GM19035 (cell line): ENCODE measurements around the gene SF3B1.
"Not testable (repeated sequence)": the region's sequence is repeated elsewhere in the genome, so short reads cannot be mapped to it uniquely, and the experiment has no call there.

Source experiments
- ATAC-seq: cut with Tn5 transposase; IDR thresholded peaks from one replicate; pipeline ENCODE4 v1.9.1; 2021; ENCODE audit not compliant: unreplicated experiment

SF3B1 gene

DNA sequence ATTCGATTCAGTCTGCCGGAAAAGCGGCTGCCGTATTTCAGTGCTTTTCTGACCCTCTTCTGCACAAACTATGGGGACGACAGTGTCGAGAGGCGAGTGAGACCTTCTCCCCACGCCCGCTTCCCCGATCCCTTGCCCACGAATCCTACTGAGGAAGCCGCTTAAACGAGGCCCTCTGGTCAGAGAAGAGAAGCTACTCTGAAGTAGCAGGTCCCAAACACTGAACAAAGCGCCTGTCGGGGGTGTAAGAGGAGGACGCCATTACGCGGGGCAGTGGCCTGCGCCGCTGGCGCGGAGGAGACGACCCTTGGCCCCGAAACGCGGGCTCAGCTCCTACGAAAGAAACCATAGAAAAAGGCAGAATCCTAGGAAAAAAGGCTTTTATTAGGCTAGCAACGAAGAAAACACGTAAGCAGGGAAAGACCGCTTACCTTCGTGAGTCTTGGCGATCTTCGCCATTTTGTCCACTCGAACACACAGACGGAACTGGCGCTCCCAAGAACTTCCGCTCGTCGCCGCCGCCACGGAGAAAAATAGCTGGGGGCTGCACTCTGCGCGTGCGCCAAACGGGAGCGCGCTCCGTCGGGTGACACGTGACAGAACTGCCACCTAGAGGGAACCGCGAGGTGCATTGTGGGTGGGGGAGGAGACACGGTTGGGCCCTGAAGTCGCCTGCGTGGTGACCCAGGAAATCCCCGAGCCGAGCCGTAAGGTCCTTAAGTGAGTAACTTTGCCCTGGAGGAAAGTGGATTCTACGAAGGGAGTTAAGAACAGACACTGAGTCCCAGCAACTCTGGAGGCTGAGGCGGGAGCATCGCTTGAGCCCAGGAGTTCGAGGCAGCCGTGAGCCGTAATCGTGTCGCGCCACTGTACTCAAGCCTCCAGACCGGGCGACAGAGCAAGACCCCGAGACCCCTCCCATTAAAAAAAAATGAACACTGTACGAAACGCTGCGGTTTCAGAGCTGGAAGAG lies at the start of gene SF3B1:
SF3B1 (minus strand) TSS at position 488 of the 973 bp plus-strand sequence; CDS start at position 459, 29 bp downstream.
- peak; percentile 91 for ATAC-seq

DNA sequence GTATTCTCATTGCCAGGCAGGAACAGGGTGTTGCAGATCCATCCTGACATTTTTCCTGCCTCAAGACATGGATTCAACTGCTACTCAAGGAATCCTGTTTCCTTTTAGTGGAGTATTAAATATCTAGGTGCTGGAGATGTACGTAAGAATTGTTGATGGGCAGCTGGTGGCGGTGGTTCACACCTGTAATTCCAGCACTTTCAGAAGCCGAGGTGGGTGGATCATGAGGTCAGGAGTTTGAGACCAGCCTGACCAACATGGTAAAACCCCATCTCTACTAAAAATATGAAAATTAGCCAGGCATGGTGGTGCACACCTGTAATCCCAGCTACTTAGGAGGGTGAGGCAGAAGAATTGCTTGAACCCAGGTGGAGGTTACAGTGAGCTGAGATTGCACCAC lies 49.4 kb upstream of the SF3B1 start:
- not testable (repeated sequence) for ATAC-seq

DNA sequence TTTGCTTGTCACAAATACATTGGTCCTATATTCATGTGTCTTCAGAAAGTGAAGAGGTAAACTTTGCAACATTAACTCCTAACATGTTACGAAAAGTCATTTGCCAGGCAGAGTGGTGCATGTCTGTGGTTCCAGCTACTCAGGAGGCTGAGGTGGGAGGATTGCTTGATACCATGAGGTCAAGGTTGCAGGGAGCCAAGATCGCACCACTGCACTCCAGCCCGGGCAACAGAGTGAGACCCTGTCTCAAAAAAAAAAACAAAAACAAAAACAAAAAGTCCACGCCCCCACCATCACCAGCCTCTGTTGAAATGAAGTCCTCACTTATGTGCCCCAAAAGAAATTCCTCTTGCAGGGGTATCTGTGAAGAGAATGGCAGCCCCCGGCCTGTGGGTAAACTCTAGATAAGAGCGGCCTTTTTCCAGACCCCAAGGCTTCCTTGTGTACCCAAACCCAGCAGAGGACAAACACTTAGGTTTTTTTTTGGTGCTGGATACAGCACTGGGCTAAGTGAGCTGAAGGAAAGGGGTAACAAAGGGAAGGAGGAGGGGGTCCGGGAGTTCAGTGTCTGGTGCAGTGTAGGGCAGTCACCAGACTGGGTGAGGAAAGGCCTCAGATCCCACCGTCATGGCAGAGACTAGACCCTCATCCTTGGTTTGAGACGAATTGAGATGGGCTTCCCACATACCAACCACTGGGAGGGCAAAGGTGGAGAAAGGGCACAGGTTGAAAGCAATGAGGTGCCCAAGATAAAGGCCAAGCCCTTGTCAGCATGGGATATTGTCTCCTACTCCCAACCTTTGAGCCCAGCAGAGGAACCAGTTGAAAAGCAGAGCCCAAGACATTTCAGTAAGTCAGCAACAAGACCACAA lies 45.6 kb upstream of the SF3B1 start:
- ATAC-seq = no peak

- no peak for ATAC-seq
These were observed 43.0 kb upstream of the SF3B1 start for GRCh38 chr2:197477797-197478196.

DNA sequence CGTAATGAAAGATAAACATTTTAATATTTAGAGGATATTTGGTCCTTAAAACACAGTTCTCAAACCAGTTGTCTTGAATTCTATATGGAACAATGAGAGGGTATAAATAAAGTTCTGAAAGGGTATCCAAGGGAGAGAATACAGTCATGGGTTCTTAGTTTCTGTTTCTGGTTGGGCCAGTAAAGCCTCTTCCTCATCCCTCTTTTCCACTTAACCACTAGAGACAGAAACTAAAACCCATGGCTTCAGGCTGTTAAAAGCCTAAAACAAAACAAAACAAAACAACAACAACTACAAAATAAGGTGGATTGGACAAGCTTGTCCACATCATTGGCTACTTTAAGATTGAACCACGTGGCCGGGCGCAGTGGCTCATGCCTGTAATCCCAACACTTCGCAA lies 37.3 kb upstream of the SF3B1 start:
- no peak for ATAC-seq

DNA sequence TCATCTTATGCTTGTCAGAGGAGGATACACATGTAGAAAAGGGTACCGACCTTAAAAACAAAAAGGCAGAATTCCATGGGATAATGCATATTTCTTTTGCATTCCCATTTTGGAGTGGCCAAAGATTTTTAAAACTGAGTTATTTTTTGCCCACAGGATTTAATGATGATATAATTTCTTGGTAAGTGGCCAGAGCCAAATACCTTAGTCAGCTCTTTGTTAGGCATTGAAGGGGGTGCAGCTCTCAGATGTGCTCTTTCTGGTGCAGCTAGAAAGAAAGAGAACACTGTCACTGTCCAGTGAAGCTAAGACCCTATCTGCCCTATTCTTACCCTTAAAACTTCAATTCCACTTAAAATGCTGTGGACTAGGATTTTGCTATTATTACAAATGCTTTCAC lies 29.3 kb upstream of the SF3B1 start:
- ATAC-seq = no peak

DNA sequence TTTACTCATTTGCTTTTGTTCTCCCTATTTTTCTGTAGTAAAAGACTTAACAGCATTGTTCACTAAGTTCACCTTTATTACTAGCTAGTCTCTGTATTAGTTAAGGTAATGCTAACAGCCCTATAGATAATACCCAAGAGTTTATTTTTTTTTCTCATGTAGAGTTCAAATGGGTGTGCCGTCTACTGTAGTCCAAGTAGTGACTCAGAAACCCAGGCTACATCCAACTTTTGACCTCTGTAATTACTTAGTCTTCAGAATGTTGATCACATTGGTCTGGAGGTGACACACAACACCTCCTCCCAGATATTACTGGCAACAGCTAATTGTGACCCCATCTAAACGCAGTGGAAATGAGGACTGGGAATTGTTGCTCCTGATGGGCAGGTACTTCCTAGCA lies 26.2 kb upstream of the SF3B1 start:
- no peak for ATAC-seq

DNA sequence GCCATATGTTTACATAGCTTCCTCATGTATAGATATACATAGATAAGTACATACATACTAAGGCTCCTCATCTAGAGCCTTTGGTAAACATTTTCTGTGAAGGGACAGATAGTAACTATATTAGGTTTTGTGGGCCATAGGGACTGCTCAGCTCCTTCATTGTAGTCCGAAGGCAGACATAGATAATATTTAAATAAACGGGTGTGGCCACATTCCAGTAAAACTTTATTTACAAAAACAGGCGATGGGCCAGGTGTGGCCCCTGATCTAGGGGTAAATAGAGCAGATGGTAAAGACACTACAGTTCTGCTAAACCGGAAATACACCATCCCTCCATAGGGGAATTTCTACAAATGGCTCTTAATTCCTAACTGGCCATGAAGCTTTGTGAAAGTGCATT lies 25.8 kb upstream of the SF3B1 start:
- ATAC-seq = no peak

DNA sequence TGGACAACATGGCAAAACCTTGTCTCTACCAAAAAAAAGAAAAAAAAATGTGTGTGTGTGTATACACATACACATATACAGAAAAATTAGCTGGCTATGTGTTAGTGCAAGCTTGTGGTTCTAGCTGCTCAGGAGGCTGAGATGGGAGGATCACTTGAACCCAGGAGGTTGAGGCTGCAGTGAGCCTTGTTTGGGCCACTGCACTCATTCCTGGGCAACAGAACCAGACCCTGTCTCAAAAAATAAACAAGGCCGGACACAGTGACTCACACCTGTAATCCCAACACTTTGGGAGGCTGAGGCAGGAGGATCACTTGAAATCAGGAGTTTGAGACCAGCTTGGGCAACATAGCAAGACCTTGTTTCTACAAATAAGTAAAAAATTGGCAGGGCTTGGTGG lies 20.6 kb upstream of the SF3B1 start:
- no peak for ATAC-seq

- no peak for ATAC-seq
These were observed 20.1 kb upstream of the SF3B1 start for GRCh38 chr2:197454923-197455322.

DNA sequence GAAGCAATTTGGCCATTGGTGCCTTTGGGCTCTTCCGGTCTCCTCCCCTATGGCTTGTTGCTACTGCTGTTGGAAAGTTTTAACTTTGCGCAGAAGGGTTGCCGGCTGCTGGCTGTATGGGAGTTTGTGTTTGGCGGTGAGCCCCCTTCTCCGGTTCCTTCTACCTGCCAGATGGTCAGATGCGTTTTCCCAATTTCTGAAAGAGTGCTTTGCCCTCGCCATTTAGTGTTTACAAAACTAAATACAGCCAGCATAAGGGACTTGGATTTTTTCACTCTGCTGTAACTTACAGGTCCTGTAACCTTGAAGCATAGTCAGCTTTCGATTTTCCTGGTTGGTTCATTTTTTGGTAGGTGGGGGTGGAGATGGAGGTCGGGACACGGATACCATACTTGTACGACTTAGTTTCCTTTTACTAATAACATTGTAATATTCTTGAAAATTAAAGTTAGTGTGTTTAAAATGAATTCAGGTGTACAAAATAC lies 19.1 kb upstream of the SF3B1 start:
- peak; percentile 35 for ATAC-seq

- ATAC-seq = peak; percentile 94
These were observed 18.5 kb upstream of the SF3B1 start, which contains the start of gene COQ10B for GRCh38 chr2:197453123-197453913. COQ10B (plus strand) TSS chr2:197453552; CDS start chr2:197453561, 9 bp downstream.

DNA sequence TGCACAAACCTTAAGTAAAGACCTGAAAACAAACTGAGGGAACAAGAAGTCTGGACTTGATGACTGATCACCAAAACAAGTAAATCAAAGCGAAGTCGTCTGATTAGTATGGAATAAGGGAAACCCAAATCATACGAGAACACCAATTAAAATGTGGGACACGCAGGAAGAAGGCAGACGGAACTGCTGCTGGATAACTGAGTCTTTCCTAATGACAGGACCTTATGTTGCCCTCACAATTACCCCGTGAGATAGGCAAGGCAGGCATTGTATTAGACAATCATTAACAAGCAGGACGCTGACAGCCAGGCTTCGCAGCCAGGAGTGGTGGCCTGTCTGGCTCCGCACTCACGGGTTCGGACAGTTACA lies 17.9 kb upstream of the SF3B1 start:
- ATAC-seq = no peak

- not testable (repeated sequence) for ATAC-seq
These were observed 16.1 kb upstream of the SF3B1 start for GRCh38 chr2:197450935-197451358.

DNA sequence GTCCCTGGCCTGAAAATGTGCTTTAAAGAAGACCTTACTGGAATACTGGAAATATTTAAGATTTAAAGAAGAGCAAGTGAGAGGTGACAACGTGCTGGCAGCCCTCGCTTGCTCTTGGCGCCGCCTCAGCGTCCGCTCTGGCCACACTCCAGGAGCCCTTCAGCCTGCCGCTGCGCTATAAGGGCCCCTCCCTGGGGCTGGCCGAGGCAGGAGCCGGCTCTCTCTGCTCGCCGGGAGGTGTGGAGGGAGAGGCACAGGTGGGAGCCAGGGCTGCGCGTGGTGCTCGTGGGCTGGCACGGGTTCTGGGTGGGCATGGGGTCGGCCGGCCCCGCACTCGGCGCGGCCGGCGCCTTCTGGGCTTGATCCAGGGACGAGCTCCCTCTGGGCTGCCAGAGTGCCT lies 15.6 kb upstream of the SF3B1 start:
- no peak for ATAC-seq

GRCh38 chr2:197446844-197447243 lies 12.0 kb upstream of the SF3B1 start:
- ATAC-seq = no peak

DNA sequence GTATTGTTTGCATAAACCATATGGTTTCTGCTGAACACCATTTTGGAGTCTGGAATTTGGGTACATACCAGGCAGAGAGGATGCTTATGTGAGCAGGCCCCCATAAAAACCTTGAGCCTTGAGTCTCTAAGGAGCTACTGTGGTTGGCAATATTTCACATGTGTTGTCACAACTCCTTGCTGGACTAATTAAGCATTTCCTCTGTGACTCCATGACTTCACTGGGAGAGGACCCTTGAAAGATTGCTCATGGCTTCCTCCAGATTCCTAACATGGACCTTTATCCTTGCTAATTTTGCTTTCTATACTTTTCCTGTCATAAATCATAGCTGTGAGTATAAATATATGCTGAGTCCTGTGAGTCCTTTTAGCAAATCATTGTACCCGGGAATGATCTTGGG lies 10.9 kb upstream of the SF3B1 start:
- ATAC-seq = no peak

GRCh38 chr2:197442857-197443256 lies 8.0 kb upstream of the SF3B1 start:
- ATAC-seq = no peak

DNA sequence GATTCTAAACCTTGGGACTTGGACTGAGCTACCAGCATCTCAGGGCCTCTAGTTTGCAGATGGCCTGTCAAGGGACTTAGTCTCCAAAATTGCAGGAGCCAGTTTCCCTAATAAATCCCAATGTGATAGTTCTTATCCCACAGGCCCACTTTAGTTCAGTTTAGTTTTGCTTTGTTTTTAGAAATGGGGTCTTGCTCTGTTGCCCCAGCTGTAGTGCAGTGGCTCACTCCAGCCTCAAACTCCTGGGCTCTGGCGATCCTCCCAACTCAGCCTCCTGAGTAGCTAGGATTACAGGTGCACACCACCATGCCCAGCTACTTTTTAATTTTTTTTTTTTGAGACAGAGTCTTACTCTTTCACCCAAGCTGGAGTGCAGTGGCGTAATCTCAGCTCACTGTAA lies 2.6 kb upstream of the SF3B1 start:
- no peak for ATAC-seq

GRCh38 chr2:197435598-197436420 lies 981 bp upstream of the SF3B1 start:
- ATAC-seq = peak; percentile 1
